Measurements from ENCODE around the gene NPBWR2.
A peak's percentile ranks its signal among the peaks of the same experiment; 100 is the strongest.

NPBWR2 gene

DNA sequence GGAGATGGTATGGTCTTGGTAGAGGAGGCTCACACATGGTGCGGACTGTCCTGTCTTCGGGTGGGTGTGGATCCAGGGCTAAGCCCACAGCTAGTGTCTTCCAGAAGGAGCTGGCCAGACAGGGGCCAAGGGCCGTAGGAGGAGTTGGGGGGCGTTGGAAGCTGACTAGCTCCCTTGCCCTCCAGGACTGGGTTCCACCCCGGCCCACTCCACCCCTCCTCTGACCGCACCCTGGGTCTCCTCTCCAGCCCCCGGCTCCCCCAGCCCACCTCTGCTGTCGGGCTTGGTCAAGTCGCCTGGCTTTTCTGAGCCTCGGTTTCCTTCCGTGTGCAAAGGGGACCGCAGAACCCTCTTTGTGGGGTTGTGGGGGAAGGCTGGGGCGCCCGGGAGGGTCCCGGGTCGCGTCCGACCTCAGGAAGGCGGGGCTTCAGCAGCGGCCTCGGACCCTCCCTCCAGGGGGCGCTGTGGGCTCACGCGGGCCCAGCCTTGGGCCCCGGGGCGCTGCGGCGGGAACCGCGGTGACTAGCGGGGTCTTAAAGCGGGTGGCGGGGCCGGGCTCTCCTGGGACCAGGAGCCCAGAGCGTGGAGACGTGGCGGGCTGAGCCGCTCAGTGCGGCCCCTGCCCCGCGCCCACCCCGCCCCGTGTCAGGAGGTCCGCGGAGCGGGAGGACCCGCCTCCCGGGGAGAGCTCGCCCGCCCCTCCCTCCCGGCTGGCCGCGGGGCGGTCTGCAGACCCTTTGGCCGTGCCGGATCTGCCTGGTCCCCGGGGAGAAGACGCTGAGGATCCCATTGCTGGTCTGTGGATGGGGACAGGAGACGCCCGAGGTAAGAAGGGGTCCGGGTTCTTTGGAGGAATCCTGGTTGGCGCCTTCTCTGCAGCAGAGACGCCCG, 5.4 kb downstream of the NPBWR2 start:
- in situ Hi-C loops (cut with MboI; ENCODE audit: low pct_unique_long_range_greater_than_20kb, low sequenced_read_pairs, unreplicated experiment), result no loop called here
- TF ChIP-seq, protein P1, sequence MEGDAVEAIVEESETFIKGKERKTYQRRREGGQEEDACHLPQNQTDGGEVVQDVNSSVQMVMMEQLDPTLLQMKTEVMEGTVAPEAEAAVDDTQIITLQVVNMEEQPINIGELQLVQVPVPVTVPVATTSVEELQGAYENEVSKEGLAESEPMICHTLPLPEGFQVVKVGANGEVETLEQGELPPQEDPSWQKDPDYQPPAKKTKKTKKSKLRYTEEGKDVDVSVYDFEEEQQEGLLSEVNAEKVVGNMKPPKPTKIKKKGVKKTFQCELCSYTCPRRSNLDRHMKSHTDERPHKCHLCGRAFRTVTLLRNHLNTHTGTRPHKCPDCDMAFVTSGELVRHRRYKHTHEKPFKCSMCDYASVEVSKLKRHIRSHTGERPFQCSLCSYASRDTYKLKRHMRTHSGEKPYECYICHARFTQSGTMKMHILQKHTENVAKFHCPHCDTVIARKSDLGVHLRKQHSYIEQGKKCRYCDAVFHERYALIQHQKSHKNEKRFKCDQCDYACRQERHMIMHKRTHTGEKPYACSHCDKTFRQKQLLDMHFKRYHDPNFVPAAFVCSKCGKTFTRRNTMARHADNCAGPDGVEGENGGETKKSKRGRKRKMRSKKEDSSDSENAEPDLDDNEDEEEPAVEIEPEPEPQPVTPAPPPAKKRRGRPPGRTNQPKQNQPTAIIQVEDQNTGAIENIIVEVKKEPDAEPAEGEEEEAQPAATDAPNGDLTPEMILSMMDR (IDR thresholded peaks at IDR 0.05; ENCODE audit: extremely low read depth, insufficient read depth, missing control alignments), result peak; percentile 85
- peak; percentile 86 for DNase-seq (ENCODE audit: low spot score)

DNA sequence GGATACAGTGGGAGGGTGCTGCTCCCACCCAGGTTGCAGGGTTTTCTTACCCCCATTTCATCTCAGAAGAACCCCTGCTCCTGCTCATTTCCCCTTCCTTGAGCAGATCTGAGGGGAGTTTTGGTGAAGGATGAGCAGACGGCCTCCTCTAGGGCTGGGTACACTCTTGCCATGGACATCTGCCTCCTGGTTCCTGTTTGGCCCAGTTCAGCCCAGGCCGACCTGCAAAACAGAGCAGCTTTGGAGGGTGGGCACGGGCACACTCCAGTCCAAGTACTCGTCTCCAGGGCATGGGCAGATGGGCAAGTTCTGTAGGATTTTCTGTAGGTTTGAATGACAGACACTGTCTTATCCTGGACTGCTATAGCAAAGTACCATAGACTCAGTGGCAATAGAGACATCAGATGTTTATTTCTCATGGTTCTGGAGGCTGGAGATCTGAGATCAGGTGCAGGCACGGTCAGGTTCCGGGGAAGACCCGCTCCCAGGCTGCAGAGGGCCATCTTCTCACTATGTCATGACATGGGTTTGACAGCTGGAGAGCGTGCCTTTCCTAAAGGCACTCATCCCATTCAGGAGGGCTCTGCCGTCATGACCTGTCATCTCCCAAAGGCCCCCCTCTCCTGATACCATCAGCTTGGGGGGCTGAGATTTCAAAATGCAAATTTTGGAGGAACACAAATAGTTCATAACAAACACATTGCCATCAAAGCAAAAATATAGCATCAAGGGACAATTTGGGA, 6.2 kb downstream of the NPBWR2 start:
- no peak for DNase-seq (ENCODE audit: low spot score)
- in situ Hi-C loops (cut with MboI; ENCODE audit: low pct_unique_long_range_greater_than_20kb, low sequenced_read_pairs, unreplicated experiment), result no loop called here
- TF ChIP-seq, protein P1 (IDR thresholded peaks at IDR 0.05; ENCODE audit: extremely low read depth, insufficient read depth, missing control alignments), result no peak

DNA sequence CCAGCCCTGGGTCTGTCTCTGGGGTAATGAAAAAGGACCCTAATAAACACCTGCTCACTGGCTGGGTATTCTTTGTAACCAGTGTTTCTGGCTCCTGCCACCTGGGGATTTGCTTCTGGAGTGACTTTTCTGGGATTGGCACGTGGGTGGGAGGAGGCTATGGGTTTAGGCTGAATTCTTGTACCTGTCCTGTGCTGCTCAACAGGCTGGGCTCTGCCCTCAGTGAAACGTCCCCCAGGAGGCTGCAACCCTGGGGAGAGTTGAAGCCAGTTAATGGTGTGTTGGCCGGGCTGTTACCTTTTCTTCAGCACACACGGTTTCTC, 6.8 kb downstream of the NPBWR2 start:
- in situ Hi-C loops (cut with MboI; ENCODE audit: low pct_unique_long_range_greater_than_20kb, low sequenced_read_pairs, unreplicated experiment), result no loop called here
- TF ChIP-seq, protein P1 (IDR thresholded peaks at IDR 0.05; ENCODE audit: extremely low read depth, insufficient read depth, missing control alignments), result no peak
- no peak for DNase-seq (ENCODE audit: low spot score)

DNA sequence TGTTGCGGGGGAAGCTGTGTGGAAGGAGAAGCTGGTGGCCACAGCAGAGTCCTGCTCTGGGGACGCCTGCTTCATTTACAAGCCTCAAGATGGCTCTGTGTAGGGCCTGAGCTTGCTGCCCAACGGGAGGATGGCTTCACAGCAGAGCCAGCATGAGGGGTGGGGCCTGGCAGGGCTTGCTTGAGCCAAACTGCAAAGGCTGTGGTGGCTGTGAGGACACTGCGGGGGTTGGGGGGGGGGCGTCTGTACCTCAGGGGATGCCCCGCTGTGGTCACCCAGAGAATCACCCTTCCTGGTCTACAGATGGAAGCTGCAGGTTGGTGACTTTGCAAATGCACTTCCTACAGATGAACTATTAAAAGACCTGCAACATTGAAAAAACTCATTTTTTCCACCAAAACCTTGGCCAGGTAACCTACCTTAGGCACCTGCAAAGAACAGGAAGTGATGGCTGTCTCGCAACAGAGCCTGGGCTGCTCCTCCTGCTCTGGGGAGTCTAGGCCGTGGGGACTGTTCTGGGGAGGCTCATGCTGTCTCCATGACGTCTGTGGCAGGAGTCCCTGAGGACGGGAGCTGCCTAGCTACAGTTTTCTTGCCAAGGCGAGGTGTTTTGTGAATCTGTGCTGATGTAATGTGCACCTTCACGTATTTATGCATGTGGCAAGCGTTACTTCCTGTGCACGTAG, 7.3 kb downstream of the NPBWR2 start:
- TF ChIP-seq, protein P1 (IDR thresholded peaks at IDR 0.05; ENCODE audit: extremely low read depth, insufficient read depth, missing control alignments), result no peak
- DNase-seq (ENCODE audit: low spot score), result peak; percentile 77
- in situ Hi-C loops (cut with MboI; ENCODE audit: low pct_unique_long_range_greater_than_20kb, low sequenced_read_pairs, unreplicated experiment), result no loop called here

DNA sequence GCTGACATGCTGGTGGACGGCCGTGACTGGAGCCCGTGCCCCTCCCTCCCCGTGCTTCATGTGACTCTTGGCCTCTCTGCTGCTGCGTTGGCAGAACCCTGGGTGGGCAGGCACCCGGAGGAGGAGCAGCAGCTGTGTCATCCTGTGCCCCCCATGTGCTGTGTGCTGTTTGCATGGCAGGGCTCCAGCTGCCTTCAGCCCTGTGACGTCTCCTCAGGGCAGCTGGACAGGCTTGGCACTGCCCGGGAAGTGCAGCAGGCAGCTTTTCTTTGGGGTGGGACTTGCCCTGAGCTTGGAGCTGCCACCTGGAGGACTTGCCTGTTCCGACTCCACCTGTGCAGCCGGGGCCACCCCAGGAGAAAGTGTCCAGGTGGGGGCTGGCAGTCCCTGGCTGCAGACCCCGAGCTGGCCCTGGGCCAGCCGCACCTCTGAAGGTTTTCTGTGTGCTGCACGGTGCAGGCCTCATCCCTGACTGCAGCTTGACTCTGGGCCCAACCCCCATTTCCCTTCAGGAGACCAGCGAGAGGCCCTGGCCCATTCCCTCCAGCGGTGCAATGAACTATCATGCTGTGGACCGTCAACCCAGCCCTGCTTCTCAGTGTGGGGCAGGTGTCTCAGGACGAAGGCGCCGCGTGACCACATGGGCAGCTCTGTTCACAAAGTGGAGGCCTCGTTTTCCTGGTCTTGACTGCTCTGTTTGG, 8.1 kb downstream of the NPBWR2 start:
- TF ChIP-seq, protein P1 (IDR thresholded peaks at IDR 0.05; ENCODE audit: extremely low read depth, insufficient read depth, missing control alignments), result no peak
- in situ Hi-C loops (cut with MboI; ENCODE audit: low pct_unique_long_range_greater_than_20kb, low sequenced_read_pairs, unreplicated experiment), result no loop called here
- no peak for DNase-seq (ENCODE audit: low spot score)

DNA sequence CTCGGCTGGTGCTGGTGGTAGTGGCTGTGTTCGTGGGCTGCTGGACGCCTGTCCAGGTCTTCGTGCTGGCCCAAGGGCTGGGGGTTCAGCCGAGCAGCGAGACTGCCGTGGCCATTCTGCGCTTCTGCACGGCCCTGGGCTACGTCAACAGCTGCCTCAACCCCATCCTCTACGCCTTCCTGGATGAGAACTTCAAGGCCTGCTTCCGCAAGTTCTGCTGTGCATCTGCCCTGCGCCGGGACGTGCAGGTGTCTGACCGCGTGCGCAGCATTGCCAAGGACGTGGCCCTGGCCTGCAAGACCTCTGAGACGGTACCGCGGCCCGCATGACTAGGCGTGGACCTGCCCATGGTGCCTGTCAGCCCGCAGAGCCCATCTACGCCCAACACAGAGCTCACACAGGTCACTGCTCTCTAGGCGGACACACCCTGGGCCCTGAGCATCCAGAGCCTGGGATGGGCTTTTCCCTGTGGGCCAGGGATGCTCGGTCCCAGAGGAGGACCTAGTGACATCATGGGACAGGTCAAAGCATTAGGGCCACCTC, 8.8 kb downstream of the NPBWR2 start:
- in situ Hi-C loops (cut with MboI; ENCODE audit: low pct_unique_long_range_greater_than_20kb, low sequenced_read_pairs, unreplicated experiment), result no loop called here
- TF ChIP-seq, protein P1 (IDR thresholded peaks at IDR 0.05; ENCODE audit: extremely low read depth, insufficient read depth, missing control alignments), result no peak
- no peak for DNase-seq (ENCODE audit: low spot score)
